Lower lobe of right lung (tissue), 2 donors: ENCODE measurements around the gene LRAT. TPM values are rescaled to one million over a fixed set of nuclear protein-coding genes. Genes with fewer than 3 reads are reported as not detected.
"Not testable (repeated sequence)": the region's sequence is repeated elsewhere in the genome, so short reads cannot be mapped to it uniquely, and the experiment has no call there.

Source experiments
- ATAC-seq, 2 donors: fragments of 200-7000 bp; cut with Tn5 transposase; one replicate each; pipeline ENCODE4 v1.9.1; 2020 to 2022; ENCODE audit warnings: mild to moderate bottlenecking in 2 of 2, moderate library complexity in 2 of 2
- DNase-seq: peaks from one replicate; pipeline ENCODE4 v3.0.0-alpha.2; 2020
- H3K27ac ChIP-seq: fragments of 200-600 bp; one replicate; pipeline ENCODE4 v1.8.0; 2022
- H3K27me3 ChIP-seq: fragments of 200-600 bp; one replicate; pipeline ENCODE4 v1.8.0; 2022; ENCODE audit warnings: low read depth
- H3K36me3 ChIP-seq: fragments of 200-600 bp; one replicate; pipeline ENCODE4 v1.8.0; 2022; ENCODE audit warnings: mild to moderate bottlenecking
- H3K4me1 ChIP-seq: fragments of 200-600 bp; one replicate; pipeline ENCODE4 v1.8.0; 2022
- H3K4me3 ChIP-seq: fragments of 200-600 bp; one replicate; pipeline ENCODE4 v1.8.0; 2022; ENCODE audit warnings: mild to moderate bottlenecking
- H3K9me3 ChIP-seq: fragments of 200-600 bp; one replicate; pipeline ENCODE4 v1.8.0; 2022
- intact Hi-C: fragments of 100-400 bp; cut with DNase I; formaldehyde crosslinking; loops from one replicate; pipeline ENCODE4 v1.11.0; 2022
- total RNA-seq: library from RNA; stranded (reverse); fragmentation: NEBNext Ultra II Directional; extraction: Animal tissue kit (Norgen Biotek cat#: 25700); gene quantifications from one replicate; pipeline ENCODE4 v1.2.1, GENCODE V29; 2021
- TF ChIP-seq, protein P1 (sequence below): fragments of 200-600 bp; IDR thresholded peaks from one replicate; pipeline ENCODE4 v1.8.0; 2022; ENCODE audit warnings: antibody characterized with exemption, mild to moderate bottlenecking
- donor health status: DM: no; HTN: yes; CAD: no; lungs with severe emphysema.

The LRAT gene
- total RNA-seq, 1 donor from 2014 or later = 1.0 TPM

DNA sequence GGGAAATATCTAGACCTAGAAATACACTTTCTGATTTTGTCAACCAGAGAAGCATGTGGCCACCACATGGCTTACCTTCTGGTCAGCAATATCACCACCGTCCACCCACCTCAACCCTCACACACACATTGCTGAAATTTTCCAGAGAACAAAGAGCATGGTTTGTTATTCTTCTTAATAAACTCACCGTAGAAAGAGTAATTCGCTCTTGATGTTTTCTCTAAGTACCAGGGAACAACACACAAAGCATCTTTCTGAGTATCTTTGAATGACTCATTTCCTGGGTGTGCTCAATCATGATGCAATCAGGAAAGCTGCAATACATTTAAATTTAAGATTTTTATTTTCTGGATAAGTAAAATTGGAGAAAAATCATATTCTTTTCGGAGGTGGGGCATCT, 24.7 kb upstream of the LRAT start:
- ATAC-seq = no peak
- intact Hi-C loops = no loop called here

DNA sequence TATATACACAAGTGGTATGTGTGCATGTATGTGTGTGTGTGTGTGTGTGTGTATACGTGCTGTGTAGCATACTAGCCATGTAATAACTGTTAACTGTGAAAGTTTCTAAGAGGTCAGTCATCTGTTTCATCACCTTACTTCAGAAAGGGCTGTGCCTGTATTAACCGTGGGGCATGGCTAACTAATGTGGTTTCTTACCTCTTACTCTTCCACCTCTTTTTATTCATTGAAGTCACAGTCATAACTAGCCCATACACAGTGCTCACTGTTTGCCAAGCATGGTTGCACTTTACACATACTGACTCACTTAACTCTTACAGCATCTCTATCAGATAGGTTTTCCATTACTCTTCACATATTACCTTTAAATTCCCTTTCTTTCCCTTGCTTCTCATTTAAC, 23.7 kb upstream of the LRAT start:
- TF ChIP-seq, protein P1, sequence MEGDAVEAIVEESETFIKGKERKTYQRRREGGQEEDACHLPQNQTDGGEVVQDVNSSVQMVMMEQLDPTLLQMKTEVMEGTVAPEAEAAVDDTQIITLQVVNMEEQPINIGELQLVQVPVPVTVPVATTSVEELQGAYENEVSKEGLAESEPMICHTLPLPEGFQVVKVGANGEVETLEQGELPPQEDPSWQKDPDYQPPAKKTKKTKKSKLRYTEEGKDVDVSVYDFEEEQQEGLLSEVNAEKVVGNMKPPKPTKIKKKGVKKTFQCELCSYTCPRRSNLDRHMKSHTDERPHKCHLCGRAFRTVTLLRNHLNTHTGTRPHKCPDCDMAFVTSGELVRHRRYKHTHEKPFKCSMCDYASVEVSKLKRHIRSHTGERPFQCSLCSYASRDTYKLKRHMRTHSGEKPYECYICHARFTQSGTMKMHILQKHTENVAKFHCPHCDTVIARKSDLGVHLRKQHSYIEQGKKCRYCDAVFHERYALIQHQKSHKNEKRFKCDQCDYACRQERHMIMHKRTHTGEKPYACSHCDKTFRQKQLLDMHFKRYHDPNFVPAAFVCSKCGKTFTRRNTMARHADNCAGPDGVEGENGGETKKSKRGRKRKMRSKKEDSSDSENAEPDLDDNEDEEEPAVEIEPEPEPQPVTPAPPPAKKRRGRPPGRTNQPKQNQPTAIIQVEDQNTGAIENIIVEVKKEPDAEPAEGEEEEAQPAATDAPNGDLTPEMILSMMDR = no peak
- Histone ChIP-seq H3K4me3 (no peak overlapping the region), H3K9me3 (no peaks in the 10 kb centered on the region), H3K27ac (no peak overlapping the region), H3K4me1 (no peaks in the 10 kb centered on the region), H3K36me3 (no peaks in the 10 kb centered on the region), H3K27me3 (no peaks in the 10 kb centered on the region)
- no peak for ATAC-seq
- intact Hi-C loops = no loop called here
- DNase-seq = no peak

More for the DNA sequence above, 24.7 kb upstream of the LRAT start:
- H3K4me3 ChIP-seq = no peak overlapping the region
- DNase-seq = no peak
- H3K4me1 ChIP-seq = no peaks in the 10 kb centered on the region
- TF ChIP-seq, protein P1 = no peak
- H3K9me3 ChIP-seq = no peaks in the 10 kb centered on the region
- H3K27ac ChIP-seq = no peak overlapping the region
- no peaks in the 10 kb centered on the region for H3K36me3 ChIP-seq
- no peaks in the 10 kb centered on the region for H3K27me3 ChIP-seq

DNA sequence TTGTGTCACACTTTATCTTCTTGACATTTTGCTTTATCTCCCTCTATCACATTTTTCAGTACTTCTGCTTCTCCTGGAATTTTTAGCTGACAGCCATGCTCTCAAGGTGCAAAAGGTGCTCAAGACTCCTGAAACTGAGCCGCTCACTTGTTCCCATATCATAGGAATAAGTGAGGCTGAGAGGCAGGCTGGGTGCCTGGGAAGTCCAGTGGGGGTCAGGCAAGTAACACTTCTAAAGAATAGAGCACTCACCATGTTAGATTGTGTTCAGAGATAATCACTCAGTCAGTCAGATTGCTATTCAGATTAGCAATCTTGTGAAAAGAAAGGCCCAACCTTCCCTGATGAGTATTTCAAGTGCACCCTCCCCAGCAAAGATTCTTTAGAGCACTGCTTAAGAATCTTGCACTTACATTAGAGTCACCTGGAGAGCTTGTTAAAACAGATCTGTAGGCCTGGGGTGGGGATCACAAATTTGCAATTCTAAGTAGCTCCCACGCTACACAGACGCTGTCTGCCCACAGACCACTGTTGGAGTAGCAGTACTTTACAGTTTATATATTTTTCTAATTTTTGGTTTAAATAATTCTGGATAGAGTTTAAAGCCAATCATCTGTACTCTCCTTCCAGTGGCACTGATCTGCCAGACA, 23.1 kb upstream of the LRAT start:
- DNase-seq (no peak), ATAC-seq (no peak)
- Histone ChIP-seq H3K27me3 (no peaks in the 10 kb centered on the region), H3K36me3 (no peaks in the 10 kb centered on the region), H3K27ac (no peak overlapping the region), H3K9me3 (no peaks in the 10 kb centered on the region), H3K4me3 (no peak overlapping the region), H3K4me1 (no peaks in the 10 kb centered on the region)
- TF ChIP-seq, protein P1 = no peak
- intact Hi-C loops = no loop called here

DNA sequence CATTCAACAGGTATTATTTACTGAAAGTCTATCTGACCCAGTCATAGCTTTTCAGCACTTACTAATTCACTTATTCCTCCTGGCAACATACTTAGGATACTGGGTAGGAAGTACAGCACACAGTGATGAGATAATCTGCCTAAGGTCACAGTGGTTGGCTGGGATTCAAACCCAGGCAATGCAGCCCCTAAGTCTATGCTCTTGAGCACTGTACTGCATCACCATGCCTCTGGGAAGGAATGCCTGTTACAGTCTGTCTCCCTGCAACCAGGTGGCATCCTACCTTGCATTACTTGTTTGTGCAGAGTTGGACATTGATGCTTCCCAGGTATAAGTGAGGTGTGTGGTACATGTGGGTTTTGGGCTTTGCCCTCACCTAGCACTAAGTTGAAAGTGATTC, 21.5 kb upstream of the LRAT start:
- TF ChIP-seq, protein P1 = no peak
- Histone ChIP-seq H3K4me3 (no peak overlapping the region), H3K36me3 (no peaks in the 10 kb centered on the region), H3K27ac (no peak overlapping the region), H3K9me3 (no peaks in the 10 kb centered on the region), H3K27me3 (no peaks in the 10 kb centered on the region), H3K4me1 (no peaks in the 10 kb centered on the region)
- no peak for ATAC-seq
- no peak for DNase-seq
- intact Hi-C loops = no loop called here

DNA sequence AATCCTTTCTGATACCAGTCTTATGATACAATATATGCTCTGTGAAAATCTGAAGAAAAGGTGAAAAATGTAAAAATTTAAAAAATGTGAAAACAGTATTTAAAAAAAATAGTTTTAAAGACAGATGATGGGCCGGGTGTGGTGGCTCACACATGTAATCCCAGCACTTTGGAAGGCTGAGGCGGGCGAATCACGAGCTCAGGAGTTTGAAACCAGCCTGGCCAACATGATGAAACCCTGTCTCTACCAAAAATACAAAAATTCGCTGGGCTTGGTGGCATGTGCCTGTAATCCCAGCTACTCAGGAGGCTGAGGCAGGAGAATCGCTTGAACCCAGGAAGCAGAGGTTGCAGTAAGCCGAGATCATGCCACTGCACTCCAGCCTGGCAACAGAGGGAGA, 20.2 kb upstream of the LRAT start:
- H3K4me1 ChIP-seq, DNase-seq, H3K27me3 ChIP-seq, H3K27ac ChIP-seq, H3K4me3 ChIP-seq, ATAC-seq, H3K36me3 ChIP-seq, H3K9me3 ChIP-seq, intact Hi-C loops: not testable (repeated sequence)

DNA sequence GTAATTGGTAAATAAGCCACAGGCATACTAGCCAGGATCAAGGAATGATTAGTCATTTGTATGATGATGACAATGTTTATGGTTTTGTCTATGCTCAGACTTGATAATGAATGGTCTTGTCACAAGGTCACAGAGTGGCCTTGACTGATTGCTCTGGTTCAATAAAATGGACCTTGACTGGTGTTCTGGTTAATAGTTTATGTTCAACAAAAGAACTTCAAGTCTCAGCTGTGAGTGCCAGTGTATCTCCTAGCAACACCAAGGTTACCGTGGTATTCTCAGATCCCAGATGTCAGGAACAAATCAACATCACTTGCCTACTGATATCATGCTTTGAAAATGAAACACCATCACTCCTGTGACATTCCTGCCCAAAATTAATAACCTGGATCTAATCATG, 16.3 kb upstream of the LRAT start:
- H3K4me3 ChIP-seq = no peak overlapping the region
- H3K27ac ChIP-seq = no peak overlapping the region
- no peaks in the 10 kb centered on the region for H3K9me3 ChIP-seq
- no peaks in the 10 kb centered on the region for H3K36me3 ChIP-seq
- ATAC-seq (no peak), DNase-seq (no peak)
- H3K27me3 ChIP-seq = no peaks in the 10 kb centered on the region
- no peaks in the 10 kb centered on the region for H3K4me1 ChIP-seq
- intact Hi-C loops = no loop called here
- TF ChIP-seq, protein P1 = no peak
